OCI-LY3 (cell line): ENCODE results near the gene CNOT9.

Source experiments
- H2AFZ ChIP-seq: fragments of 200-600, 300-600 bp; shearing (Covaris generic); 2 replicates; pipeline ENCODE4 v1.6.0; 2014; ENCODE audit warnings: antibody characterized with exemption, low read depth, low read length
- H3K27ac ChIP-seq: fragments of 200-600, 300-600 bp; sonication (generic); 2 replicates; pipeline ENCODE4 v1.5.1; 2014; ENCODE audit warnings: mild to moderate bottlenecking, low read length, moderate library complexity, mixed read lengths
- H3K27me3 ChIP-seq: fragments of 200-600, 300-600 bp; sonication (generic); 2 replicates; pipeline ENCODE4 v1.6.1; 2014; ENCODE audit warnings: low read depth, low read length, mixed read lengths
- H3K36me3 ChIP-seq: fragments of 200-600, 300-600 bp; sonication (generic); replicated peaks from 2 replicates; pipeline ENCODE3; 2014; ENCODE audit warnings: low read depth, low read length, mixed read lengths
- H3K4me1 ChIP-seq: fragments of 300-600, 200-600 bp; sonication (generic); 2 replicates; pipeline ENCODE4 v1.6.1; 2014; ENCODE audit warnings: low read length, mixed read lengths
- H3K4me2 ChIP-seq: fragments of 200-600, 300-600 bp; sonication (generic); 2 replicates; pipeline ENCODE4 v1.6.1; 2014; ENCODE audit warnings: low read length, mixed read lengths
- H3K4me3 ChIP-seq: fragments of 300-600, 200-600 bp; sonication (generic); 2 replicates; pipeline ENCODE4 v1.5.1; 2014; ENCODE audit warnings: antibody characterized with exemption, mild to moderate bottlenecking, low read length, moderate library complexity
- H3K79me2 ChIP-seq: fragments of 300-600, 200-600 bp; shearing (Covaris generic); 2 replicates; pipeline ENCODE4 v1.6.1; 2014; ENCODE audit warnings: mild to moderate bottlenecking, low read length, mixed read lengths
- H3K9ac ChIP-seq: fragments of 300-600, 200-600 bp; shearing (Covaris generic); 2 replicates; pipeline ENCODE4 v1.6.0; 2014; ENCODE audit warnings: mild to moderate bottlenecking, low read length, moderate library complexity
- H3K9me3 ChIP-seq: fragments of 200-600, 300-600 bp; shearing (Covaris generic); 2 replicates; pipeline ENCODE4 v1.6.1; 2014; ENCODE audit warnings: low read length, mixed read lengths; ENCODE audit not compliant: insufficient read depth
- H4K20me1 ChIP-seq: fragments of 200-600, 300-600 bp; sonication (generic); 2 replicates; pipeline ENCODE4 v1.6.1; 2016; ENCODE audit warnings: low read length, mixed read lengths; ENCODE audit not compliant: insufficient read depth
- CTCF ChIP-seq: fragments of 200-600, 300-600 bp; sonication (generic); IDR thresholded peaks from 2 replicates; pipeline ENCODE4 v1.5.1; 2014; ENCODE audit warnings: antibody characterized with exemption, low read length, low read depth
- EZH2phosphoT487 ChIP-seq: fragments of 200-600 bp; shearing (Covaris generic); IDR thresholded peaks from 2 replicates; pipeline ENCODE4 v1.6.1; 2018; ENCODE audit warnings: antibody characterized with exemption, mixed run types, low read depth

CNOT9 gene

GRCh38 chr2:218642786-218643185 is 74.1 kb downstream of the CNOT9 start:
- no peak overlapping the region for H2AFZ ChIP-seq
- peaks cover 22% of the 10 kb centered on the region for H3K4me1 ChIP-seq
- no peak overlapping the region for H3K9ac ChIP-seq
- H4K20me1 ChIP-seq: no peaks in the 10 kb centered on the region
- TF ChIP-seq CTCF (no peak), EZH2phosphoT487 (no peak)
- peaks cover 2% of the 10 kb centered on the region; the same call in 1 of the 2 replicates for H3K79me2 ChIP-seq
- H3K4me3 ChIP-seq: no peak overlapping the region
- H3K4me2 ChIP-seq: no peak overlapping the region
- H3K27me3 ChIP-seq: no peaks in the 10 kb centered on the region
- H3K9me3 ChIP-seq: no peaks in the 10 kb centered on the region
- H3K27ac ChIP-seq: no peak overlapping the region
- peaks cover 54% of the 10 kb centered on the region for H3K36me3 ChIP-seq

- H3K79me2 ChIP-seq: peaks cover 7% of the 10 kb centered on the region; the same call in 1 of the 2 replicates
- no peak overlapping the region for H3K4me2 ChIP-seq
- peak overlapping the region; percentile 90 for H3K27ac ChIP-seq
- H3K9me3 ChIP-seq: no peaks in the 10 kb centered on the region
- no peak overlapping the region for H3K4me3 ChIP-seq
- no peaks in the 10 kb centered on the region for H3K27me3 ChIP-seq
- peaks cover 54% of the 10 kb centered on the region for H3K36me3 ChIP-seq
- no peak overlapping the region for H2AFZ ChIP-seq
- H3K9ac ChIP-seq: peak overlapping the region; percentile 40; the same call in 1 of the 2 replicates
- no peak for TF ChIP-seq CTCF
- TF ChIP-seq EZH2phosphoT487: no peak
- H4K20me1 ChIP-seq: no peaks in the 10 kb centered on the region
- H3K4me1 ChIP-seq: peaks cover 22% of the 10 kb centered on the region
These were observed 75.2 kb downstream of the CNOT9 start for GRCh38 chr2:218643751-218644310.

GRCh38 chr2:218644721-218645120 is 76.1 kb downstream of the CNOT9 start:
- peak overlapping the region; percentile 40; the same call in 1 of the 2 replicates for H3K9ac ChIP-seq
- H3K27me3 ChIP-seq: no peaks in the 10 kb centered on the region
- H3K9me3 ChIP-seq: no peaks in the 10 kb centered on the region
- H3K36me3 ChIP-seq: peaks cover 52% of the 10 kb centered on the region
- no peak for TF ChIP-seq EZH2phosphoT487
- no peak; the same call in 1 of the 2 replicates for TF ChIP-seq CTCF
- no peak overlapping the region for H2AFZ ChIP-seq
- H3K79me2 ChIP-seq: peaks cover 7% of the 10 kb centered on the region; the same call in 1 of the 2 replicates
- no peak overlapping the region for H3K4me3 ChIP-seq
- H3K27ac ChIP-seq: peak overlapping the region; percentile 90
- peak overlapping the region; percentile 68 for H3K4me2 ChIP-seq
- H3K4me1 ChIP-seq: peaks cover 22% of the 10 kb centered on the region
- H4K20me1 ChIP-seq: no peaks in the 10 kb centered on the region

- TF ChIP-seq EZH2phosphoT487: no peak
- no peak for TF ChIP-seq CTCF
- Histone ChIP-seq H3K36me3 (peaks cover 50% of the 10 kb centered on the region), H3K9ac (peak overlapping the region; percentile 46), H3K4me1 (peaks cover 22% of the 10 kb centered on the region), H3K4me2 (peak overlapping the region; percentile 68), H3K27me3 (no peaks in the 10 kb centered on the region), H3K4me3 (0 out of 2 replicates have a peak overlapping the region, but pooled peaks have one; percentile 30), H2AFZ (no peak overlapping the region), H4K20me1 (no peaks in the 10 kb centered on the region), H3K9me3 (no peaks in the 10 kb centered on the region), H3K79me2 (peaks cover 7% of the 10 kb centered on the region; the same call in 1 of the 2 replicates), H3K27ac (peak overlapping the region; percentile 90)
These were observed 76.5 kb downstream of the CNOT9 start for GRCh38 chr2:218645126-218645525.
